Raji (cell line): ENCODE data around the gene TBXA2R.
A peak's percentile ranks its signal among the peaks of the same experiment; 100 is the strongest.

Source experiments
- POLR2A ChIP-seq: IDR thresholded peaks from 2 replicates; pipeline ENCODE4 v1.6.1; 2011; ENCODE audit warnings: low read depth, low read length, control low read depth; ENCODE audit not compliant: insufficient read depth

Gene TBXA2R

GRCh38 chr19:3565139-3565538 lies 41.5 kb downstream of the TBXA2R start:
- no peak for TF ChIP-seq POLR2A

GRCh38 chr19:3563709-3564524 lies 42.8 kb downstream of the TBXA2R start:
- TF ChIP-seq POLR2A, result no peak

- peak; percentile 67 for TF ChIP-seq POLR2A
These were observed 49.0 kb downstream of the TBXA2R start, which contains the start of gene MFSD12 for GRCh38 chr19:3557461-3558248. TSS of gene MFSD12 (minus strand) at chr19:3557586. CDS start at chr19:3557403, 183 bp downstream.

- no peak; the same call in 1 of the 2 replicates for TF ChIP-seq POLR2A
These were observed 49.7 kb downstream of the TBXA2R start for GRCh38 chr19:3556978-3557460.

- TF ChIP-seq POLR2A, result no peak
These were observed 50.2 kb downstream of the TBXA2R start for GRCh38 chr19:3556423-3556977.

- no peak for TF ChIP-seq POLR2A
These were observed 50.8 kb downstream of the TBXA2R start for GRCh38 chr19:3555653-3556422.

- no peak for TF ChIP-seq POLR2A
These were observed 52.2 kb downstream of the TBXA2R start for GRCh38 chr19:3554254-3555083.

GRCh38 chr19:3551792-3552095 lies 54.9 kb downstream of the TBXA2R start:
- no peak for TF ChIP-seq POLR2A

GRCh38 chr19:3550947-3551791 lies 55.5 kb downstream of the TBXA2R start:
- no peak for TF ChIP-seq POLR2A

- TF ChIP-seq POLR2A, result no peak
These were observed 56.9 kb downstream of the TBXA2R start for GRCh38 chr19:3549816-3550215.

GRCh38 chr19:3548606-3549005 lies 58.1 kb downstream of the TBXA2R start:
- TF ChIP-seq POLR2A, result no peak

- TF ChIP-seq POLR2A, result no peak
These were observed 58.9 kb downstream of the TBXA2R start for GRCh38 chr19:3547767-3548282.

GRCh38 chr19:3547301-3547731 lies 59.4 kb downstream of the TBXA2R start:
- no peak for TF ChIP-seq POLR2A

GRCh38 chr19:3546119-3546518 lies 60.6 kb downstream of the TBXA2R start:
- no peak for TF ChIP-seq POLR2A

- no peak for TF ChIP-seq POLR2A
These were observed 61.0 kb downstream of the TBXA2R start for GRCh38 chr19:3545669-3546034.
